Stimulated activated CD4-positive, alpha-beta T cell treated with anti-CD3 and anti-CD28 coated beads, Interleukin-2, amount 100 ng/mL, for 48 hours (primary cell): Measurements from ENCODE around the gene SPIN1.

Experiments used
- DNase-seq, 2 donors: peaks; one replicate each; pipeline ENCODE4 v3.0.0-alpha.2; 2020

Gene SPIN1

DNA sequence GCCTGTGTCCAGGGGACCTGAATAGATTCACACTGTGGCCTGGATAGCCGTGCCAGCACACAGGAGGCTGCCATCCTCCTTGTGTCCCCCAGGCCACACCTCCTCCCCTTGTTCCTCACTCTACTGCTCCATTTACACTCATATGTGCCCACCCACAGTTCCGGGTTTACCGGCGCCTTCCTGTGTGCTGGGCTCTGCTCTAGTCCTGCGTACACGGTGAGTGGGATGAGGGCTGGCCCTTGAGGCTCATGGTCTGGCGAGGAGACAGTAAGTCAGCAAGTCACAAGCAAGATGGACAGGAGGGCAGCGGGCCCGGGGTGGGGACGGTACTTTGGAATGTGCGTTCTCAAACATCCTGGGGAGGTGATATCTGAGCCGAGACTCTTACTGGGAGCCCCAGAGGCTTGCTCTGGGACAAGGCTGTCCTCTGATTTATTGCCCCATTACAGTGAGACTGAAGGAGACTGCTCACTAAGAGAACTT is 114.3 kb downstream of the SPIN1 start:
- no peak for DNase-seq

DNA sequence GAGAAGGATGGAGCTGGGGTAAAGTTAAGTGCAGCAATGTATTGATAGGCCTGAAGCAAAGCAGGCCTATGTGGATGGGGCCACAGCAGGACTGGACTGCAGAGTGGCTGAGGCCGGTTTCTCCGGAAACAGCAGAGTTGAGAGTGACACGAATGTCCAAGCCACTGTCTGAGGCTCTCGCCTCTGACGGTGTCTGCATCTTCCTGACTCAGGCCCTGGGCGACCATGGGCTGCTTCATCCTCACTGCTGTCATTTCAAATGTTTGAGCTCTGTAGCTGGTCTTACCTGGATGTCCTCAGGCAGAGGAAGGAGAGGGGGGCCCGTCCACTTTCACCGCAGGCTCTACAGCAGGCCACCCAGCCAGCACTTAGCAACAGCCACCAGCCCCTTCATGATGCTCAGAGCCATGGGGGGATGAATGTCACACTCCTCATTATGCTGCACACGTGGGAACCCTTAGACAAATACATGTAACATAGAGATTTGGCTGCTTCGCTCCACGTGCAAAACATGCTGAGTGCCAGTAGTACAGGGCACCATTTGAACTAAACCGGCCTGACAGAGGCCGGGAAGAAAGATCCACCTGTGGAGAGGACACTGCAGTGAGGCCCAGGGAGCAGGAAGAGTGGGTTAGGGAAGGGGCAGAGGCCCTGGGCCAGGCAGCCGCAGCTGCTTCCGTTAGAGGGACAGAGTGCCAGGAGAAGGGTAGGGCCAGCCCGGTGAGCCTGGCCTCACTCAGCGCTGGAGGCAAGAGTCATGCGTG is 115.0 kb downstream of the SPIN1 start:
- DNase-seq, result no peak

DNA sequence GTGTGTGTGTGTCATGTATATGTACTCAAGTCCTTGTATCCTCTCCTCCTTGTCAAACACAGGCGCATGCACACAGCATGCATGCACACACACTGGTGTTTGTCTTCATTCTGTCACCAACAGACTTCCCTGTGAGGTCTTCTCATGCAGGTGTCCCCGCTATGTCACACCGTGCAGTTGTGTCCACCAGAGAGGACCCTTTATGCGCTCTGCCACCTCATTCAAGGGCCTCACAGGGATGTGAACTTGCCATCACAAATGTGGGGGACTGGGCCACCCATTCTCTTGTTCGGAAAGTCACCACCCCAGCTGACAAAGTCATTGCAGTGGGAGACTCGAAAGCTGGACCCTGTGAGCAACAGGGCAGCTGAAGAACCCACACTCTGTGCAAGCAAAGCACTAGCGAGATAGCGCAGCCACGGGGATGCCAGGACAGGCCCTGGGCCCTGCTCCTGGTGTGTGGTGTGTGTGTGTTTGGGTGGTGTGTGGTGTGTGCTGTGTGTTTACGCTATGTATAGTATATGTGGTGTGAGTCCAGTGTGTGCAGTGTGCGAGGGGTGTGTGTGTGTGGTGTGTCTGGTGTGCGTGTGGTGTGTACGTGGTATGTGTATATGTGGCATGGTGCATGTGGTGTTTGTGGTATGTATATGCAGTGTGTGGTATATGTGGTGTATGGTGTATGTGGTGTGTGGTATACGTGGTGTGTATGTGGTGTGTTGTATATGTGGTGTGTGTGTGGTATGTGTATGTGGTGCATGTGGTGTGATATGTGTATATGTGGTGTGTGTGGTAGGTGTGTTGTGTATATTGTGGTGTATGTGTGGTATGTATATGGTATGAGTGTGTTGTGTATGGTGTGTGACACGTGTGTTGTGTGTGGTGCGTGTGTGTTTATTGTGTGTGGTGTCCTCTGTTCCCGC is 115.9 kb downstream of the SPIN1 start:
- no peak for DNase-seq

DNA sequence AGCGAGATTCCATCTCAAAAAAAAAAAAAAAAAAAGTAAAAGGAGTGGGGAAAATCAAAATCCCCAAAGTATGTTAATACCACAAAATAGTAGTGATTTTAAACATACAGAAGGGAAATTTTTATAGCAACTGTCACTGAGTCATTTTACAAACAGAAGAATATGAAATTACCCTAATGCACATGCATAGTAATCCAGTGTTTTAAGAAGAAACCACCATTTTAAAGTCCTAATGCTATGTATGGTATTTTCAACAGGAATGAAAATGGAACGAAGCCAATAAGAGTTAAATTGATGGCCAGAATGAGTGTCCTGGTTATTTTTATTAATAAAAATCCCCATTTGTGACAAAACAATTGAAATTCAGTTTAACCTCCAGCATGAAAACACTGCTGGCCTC is 120.1 kb downstream of the SPIN1 start:
- DNase-seq, result no peak

GRCh38 chr9:88511906-88512305 is 123.7 kb downstream of the SPIN1 start:
- no peak for DNase-seq

GRCh38 chr9:88514247-88514646 is 126.0 kb downstream of the SPIN1 start:
- no peak for DNase-seq

GRCh38 chr9:88521308-88521707 is 133.1 kb downstream of the SPIN1 start:
- DNase-seq, result no peak

- DNase-seq, result no peak
These were observed 134.1 kb downstream of the SPIN1 start for GRCh38 chr9:88522360-88522759.

DNA sequence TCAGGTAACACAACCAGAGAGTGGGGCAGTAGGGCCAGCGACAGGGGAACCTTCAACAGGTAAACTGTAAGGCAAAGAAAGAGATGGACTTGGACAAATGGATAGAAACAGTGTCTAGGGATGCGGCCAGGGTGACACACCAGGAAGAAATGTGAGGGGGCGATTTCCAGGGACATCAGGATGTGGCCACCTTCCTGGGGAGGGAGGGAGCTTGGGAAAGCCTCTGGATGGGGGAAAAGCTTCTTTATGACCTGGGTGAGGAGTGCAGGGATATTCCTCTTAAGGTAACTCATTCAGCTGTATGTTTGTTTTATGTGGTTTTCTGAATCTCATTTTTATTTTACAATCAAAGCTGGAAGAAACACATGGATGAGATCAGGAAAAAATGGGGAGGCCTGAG is 134.8 kb downstream of the SPIN1 start:
- no peak for DNase-seq

DNA sequence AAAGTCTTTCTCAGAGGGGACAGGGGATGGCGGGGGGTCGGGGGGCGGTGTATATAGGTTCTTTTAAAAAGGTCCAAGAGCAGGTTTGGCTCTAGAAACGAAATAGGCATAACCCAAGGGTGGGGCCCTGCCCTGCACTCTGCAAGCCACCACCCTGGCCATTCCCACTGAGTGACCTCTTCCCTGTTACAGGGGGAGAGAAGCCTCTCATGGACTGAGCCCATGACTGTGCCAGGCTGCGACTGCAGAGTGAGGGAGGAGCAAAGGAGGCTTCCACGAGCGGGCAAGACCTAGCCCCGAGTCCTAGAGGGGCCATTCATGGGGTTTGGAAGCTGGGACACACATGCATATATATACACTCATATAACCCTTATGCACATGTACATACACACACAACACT is 136.7 kb downstream of the SPIN1 start:
- DNase-seq, result no peak

- DNase-seq, result no peak
These were observed 139.4 kb downstream of the SPIN1 start for GRCh38 chr9:88527618-88528017.
